GM23338 (cell line): Measurements from ENCODE around the gene UNK. TPM values are rescaled to one million over a fixed set of nuclear protein-coding genes. Genes with fewer than 3 reads are reported as not detected.

Source experiments
- ATAC-seq: fragments of 200-7000 bp; cut with Tn5 transposase; 3 replicates; pipeline ENCODE4 v1.9.1; 2020
- DNase-seq: peaks from one replicate; pipeline ENCODE4 v3.0.0-alpha.2; 2015; ENCODE audit warnings: low spot score
- H2AFZ ChIP-seq: fragments of 200-600 bp; sonication (generic); 2 replicates; pipeline ENCODE4 v1.8.0; 2016; ENCODE audit warnings: antibody characterized with exemption, mild to moderate bottlenecking, moderate library complexity
- H3F3A ChIP-seq: fragments of 200-600 bp; sonication (generic); replicated peaks from 2 replicates; pipeline ENCODE4 v1.8.0; 2017; ENCODE audit warnings: antibody characterized with exemption, mixed run types, low read depth
- H3K27ac ChIP-seq: fragments of 200-600 bp; sonication (generic); 2 replicates; pipeline ENCODE4 v1.6.1; 2016; ENCODE audit warnings: low read depth
- H3K27me3 ChIP-seq: fragments of 200-600 bp; sonication (generic); 2 replicates; pipeline ENCODE4 v1.8.0; 2016; ENCODE audit warnings: mild to moderate bottlenecking, mixed run types, moderate library complexity; ENCODE audit not compliant: insufficient read depth
- H3K36me3 ChIP-seq: fragments of 200-600 bp; sonication (generic); 2 replicates; pipeline ENCODE4 v1.8.0; 2016; ENCODE audit warnings: mild to moderate bottlenecking; ENCODE audit not compliant: insufficient read depth
- H3K4me1 ChIP-seq: fragments of 200-600 bp; sonication (generic); 2 replicates; pipeline ENCODE4 v1.8.0; 2016; ENCODE audit warnings: mild to moderate bottlenecking, moderate library complexity; ENCODE audit not compliant: insufficient read depth
- H3K4me2 ChIP-seq: fragments of 200-600 bp; sonication (generic); 2 replicates; pipeline ENCODE4 v1.7.1; 2017; ENCODE audit warnings: mixed run types
- H3K4me3 ChIP-seq: fragments of 200-600 bp; sonication (generic); 2 replicates; pipeline ENCODE4 v1.6.1; 2016; ENCODE audit warnings: mixed run types
- H3K79me2 ChIP-seq: fragments of 200-600 bp; sonication (generic); replicated peaks from 2 replicates; pipeline ENCODE4 v1.8.0; 2017; ENCODE audit warnings: mild to moderate bottlenecking; ENCODE audit not compliant: insufficient read depth
- H3K9me2 ChIP-seq: fragments of 200-600 bp; sonication (generic); 2 replicates; pipeline ENCODE4 v1.8.0; 2017; ENCODE audit not compliant: insufficient read depth
- H4K20me1 ChIP-seq: fragments of 200-600 bp; sonication (generic); replicated peaks from 2 replicates; pipeline ENCODE4 v1.8.0; 2017; ENCODE audit warnings: mild to moderate bottlenecking; ENCODE audit not compliant: insufficient read depth
- H3K27ac Mint-ChIP-seq: 2 replicates; pipeline ENCODE4 v1.8.0; 2020; ENCODE audit warnings: inconsistent platforms, mild to moderate bottlenecking, moderate library complexity, mixed read lengths
- H3K27me3 Mint-ChIP-seq: 3 replicates; pipeline ENCODE4 v1.8.0; 2022; ENCODE audit warnings: low read depth, mild to moderate bottlenecking, moderate library complexity, mixed read lengths, inconsistent platforms; ENCODE audit not compliant: insufficient read depth, poor library complexity
- H3K36me3 Mint-ChIP-seq: 3 replicates; pipeline ENCODE4 v1.8.0; 2021; ENCODE audit warnings: low read depth, mild to moderate bottlenecking, inconsistent platforms, moderate library complexity, mixed read lengths
- H3K4me1 Mint-ChIP-seq: 3 replicates; pipeline ENCODE4 v1.8.0; 2020; ENCODE audit warnings: mild to moderate bottlenecking, inconsistent platforms, mixed read lengths
- H3K4me3 Mint-ChIP-seq: 3 replicates; pipeline ENCODE4 v1.8.0; 2021; ENCODE audit warnings: moderate library complexity, mild to moderate bottlenecking, inconsistent platforms, mixed read lengths
- H3K9me3 Mint-ChIP-seq: 3 replicates; pipeline ENCODE4 v1.8.0; 2020; ENCODE audit warnings: moderate library complexity, mild to moderate bottlenecking, inconsistent platforms, mixed read lengths
- CREB1 ChIP-seq: fragments of 250-450 bp; sonication (Bioruptor Pico); IDR thresholded peaks from 2 replicates; pipeline ENCODE4 v1.5.0; 2020; ENCODE audit warnings: low read depth, mild to moderate bottlenecking, moderate library complexity
- ETS1 ChIP-seq: IDR thresholded peaks from 2 replicates; pipeline ENCODE4 v1.6.1; 2016; ENCODE audit warnings: antibody characterized with exemption
- POLR2AphosphoS5 ChIP-seq: IDR thresholded peaks from 2 replicates; pipeline ENCODE4 v1.6.1; 2016; ENCODE audit warnings: antibody characterized with exemption, low read depth
- ZNF462 ChIP-seq: fragments of 250-450 bp; sonication (Bioruptor Pico); IDR thresholded peaks from 2 replicates; pipeline ENCODE4 v1.5.0; 2020; ENCODE audit warnings: mild to moderate bottlenecking, moderate library complexity
- polyA plus RNA-seq: library from polyadenylated mRNA; unstranded; fragments of >200 nt; fragmentation: Nextera tagmentation; extraction: Ambion mirVana; gene quantifications from 2 replicates; pipeline ENCODE4 v1.2.1, GENCODE V29; 2016
- total RNA-seq: library from RNA; depleted of rRNA; stranded (reverse); fragments of >200 nt; shearing (Covaris generic); gene quantifications from 2 replicates; pipeline ENCODE4 v1.2.3, GENCODE V29; 2014

Gene UNK
- total and polyA plus RNA-seq, 2 experiments from 2014 or later, result 21.8 to 65.2 TPM

DNA sequence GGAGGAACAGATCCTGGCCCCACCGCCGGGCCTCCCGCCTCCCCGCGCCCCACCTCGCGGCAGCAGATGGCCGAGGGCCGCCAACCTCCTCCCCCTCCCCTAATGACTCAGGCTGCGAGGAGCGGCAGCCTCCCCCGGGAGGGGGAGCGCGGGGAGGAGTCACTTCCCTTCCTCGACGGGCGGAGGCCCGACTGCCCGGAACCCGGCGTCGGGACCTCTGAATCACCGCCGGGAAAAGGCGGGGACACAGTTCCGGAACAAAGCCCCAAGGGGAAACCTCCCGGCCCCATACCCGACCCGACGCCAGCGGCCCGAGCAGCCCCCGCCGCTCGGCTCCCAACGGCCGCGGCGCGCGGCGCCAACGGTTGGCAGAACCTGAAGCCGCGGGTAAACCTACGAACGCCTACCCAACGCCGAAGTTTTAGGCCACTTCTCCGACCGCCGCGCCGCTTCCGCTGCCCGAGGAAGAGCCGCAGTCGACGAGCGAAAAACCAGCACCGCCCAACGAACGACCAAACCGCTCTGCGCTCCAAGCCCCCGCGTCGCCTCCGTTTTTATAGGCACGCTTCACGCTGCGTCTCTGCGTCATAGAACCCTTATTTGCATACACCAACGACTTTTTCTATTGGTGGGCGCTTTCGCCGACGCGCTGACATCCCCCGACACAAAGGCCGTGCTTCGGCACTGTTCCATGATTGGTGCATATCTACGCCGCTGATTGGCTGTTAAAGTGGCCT lies 5.2 kb upstream of the UNK start:
- H3K4me2 ChIP-seq, result peak overlapping the region; percentile 91
- ATAC-seq, result peak; percentile 77
- peaks cover 17% of the 10 kb centered on the region for H3K4me1 ChIP-seq
- peak overlapping the region; percentile 80 for H3K4me3 ChIP-seq
- H3K79me2 ChIP-seq, result peaks cover 22% of the 10 kb centered on the region
- DNase-seq, result peak; percentile 100
- Mint-ChIP-seq H3K27ac (peak overlapping the region; percentile 99), H3K4me1 (peaks cover 44% of the 10 kb centered on the region), H3K9me3 (peaks cover 4% of the 10 kb centered on the region; the same call in 2 of the 3 replicates), H3K36me3 (peaks cover 44% of the 10 kb centered on the region), H3K4me3 (peak overlapping the region; percentile 92), H3K27me3 (peaks cover 36% of the 10 kb centered on the region)
- H4K20me1 ChIP-seq, result peaks cover 18% of the 10 kb centered on the region
- peaks cover 31% of the 10 kb centered on the region for H3F3A ChIP-seq
- no peaks in the 10 kb centered on the region for H3K27me3 ChIP-seq
- H3K27ac ChIP-seq, result peak overlapping the region; percentile 23; the same call in 1 of the 2 replicates
- H2AFZ ChIP-seq, result no peak overlapping the region
- H3K36me3 ChIP-seq, result peaks cover 17% of the 10 kb centered on the region; the same call in 1 of the 2 replicates
- H3K9me2 ChIP-seq, result no peaks in the 10 kb centered on the region
- TF ChIP-seq ZNF462 (CRISPR knock-in tag), result no peak
- peak; percentile 100 for TF ChIP-seq POLR2AphosphoS5
- peak; percentile 95 for TF ChIP-seq CREB1 (CRISPR knock-in tag)
- peak; percentile 70 for TF ChIP-seq ETS1
